ENCODE measurements around the gene KLK8. TPM values are rescaled to one million over a fixed set of nuclear protein-coding genes. Genes with fewer than 3 reads are reported as not detected.

Gene KLK8
- total and polyA plus RNA-seq, 2 donors (not counting 1 experiment from before 2014, with no cell fraction given): not detected

DNA sequence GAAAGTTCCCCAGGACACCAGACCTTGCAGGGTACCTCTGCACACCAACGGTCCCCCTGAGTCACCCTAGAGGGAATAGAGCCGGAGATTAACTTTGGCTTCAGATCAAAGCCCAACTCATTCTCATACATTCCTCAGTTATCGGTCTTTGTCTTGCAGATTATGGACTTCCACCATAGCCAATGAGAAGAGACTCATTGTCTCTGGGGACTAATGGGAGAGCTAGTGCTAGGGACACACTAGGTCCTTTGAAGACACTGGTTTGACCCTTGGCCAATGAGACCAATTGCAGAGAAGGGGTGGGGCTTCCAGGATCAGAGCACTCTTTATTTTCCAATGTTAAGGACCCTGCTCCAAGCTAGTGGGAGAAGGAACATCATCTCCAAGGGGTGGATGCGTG lies 23.8 kb downstream of the KLK8 start:
- WGBS (ENCODE audit: insufficient coverage): 80% methylated on average over 2 of the region's 4 CpGs
- intact Hi-C loops (cut with micrococcal nuclease): no loop called here
- no peak for DNase-seq
- Histone ChIP-seq H3K4me2 (replicated peaks; ENCODE audit: low read depth, low read length, poor library complexity, severe bottlenecking) (no peak overlapping the region), H3K27me3 (replicated peaks in 1 of 4; ENCODE audit: control extremely low read depth in 1 of 4, control insufficient read depth in 3 of 4, insufficient read depth in 4 of 4, low read length in 3 of 4) (peaks cover 0 to 16% (median 0%) of the 10 kb centered on the region in 4 experiments), H2AFZ (ENCODE audit: insufficient read depth, low read depth, low read length, poor library complexity, severe bottlenecking) (no peak overlapping the region), H3K9me3 (ENCODE audit: control extremely low read depth in 1 of 3, control insufficient read depth in 2 of 3, insufficient read depth in 1 of 3, low read length in 2 of 3) (peaks cover 0 to 2% (median 0%) of the 10 kb centered on the region in 3 donors), H3K4me3 (ENCODE audit: control extremely low read depth in 1 of 5, extremely low read depth in 1 of 5, insufficient read depth in 1 of 5, low read depth in 2 of 5, low read length in 4 of 5) (no peak overlapping the region), H3K36me3 (replicated peaks in 1 of 2; ENCODE audit: control extremely low read depth in 1 of 2, control insufficient read depth in 1 of 2, extremely low read depth in 1 of 2, insufficient read depth in 2 of 2, low read length in 1 of 2) (no peaks in the 10 kb centered on the region), H3K9ac (ENCODE audit: low read length) (no peak overlapping the region), H3K4me1 (ENCODE audit: control insufficient read depth in 2 of 2, insufficient read depth in 2 of 2, low read length in 2 of 2) (no peaks in the 10 kb centered on the region), H4K20me1 (ENCODE audit: control insufficient read depth, insufficient read depth, low read length, poor library complexity, severe bottlenecking) (no peaks in the 10 kb centered on the region), H3K27ac (ENCODE audit: low read length in 2 of 2) (no peak overlapping the region), H3K79me2 (ENCODE audit: control insufficient read depth, insufficient read depth, low read length) (no peaks in the 10 kb centered on the region)
- Mint-ChIP-seq H3K9me3 (ENCODE audit: insufficient read depth) (no peaks in the 10 kb centered on the region), H3K27me3 (peaks cover 65% of the 10 kb centered on the region), H3K4me1 (no peaks in the 10 kb centered on the region), H3K27ac (no peak overlapping the region), H3K4me3 (no peak overlapping the region)
- POLR2A ChIA-PET: no interaction called here
- CTCF ChIA-PET: no interaction called here
- no peak for ATAC-seq (ENCODE audit: low read depth)
- TF ChIP-seq, protein P1, sequence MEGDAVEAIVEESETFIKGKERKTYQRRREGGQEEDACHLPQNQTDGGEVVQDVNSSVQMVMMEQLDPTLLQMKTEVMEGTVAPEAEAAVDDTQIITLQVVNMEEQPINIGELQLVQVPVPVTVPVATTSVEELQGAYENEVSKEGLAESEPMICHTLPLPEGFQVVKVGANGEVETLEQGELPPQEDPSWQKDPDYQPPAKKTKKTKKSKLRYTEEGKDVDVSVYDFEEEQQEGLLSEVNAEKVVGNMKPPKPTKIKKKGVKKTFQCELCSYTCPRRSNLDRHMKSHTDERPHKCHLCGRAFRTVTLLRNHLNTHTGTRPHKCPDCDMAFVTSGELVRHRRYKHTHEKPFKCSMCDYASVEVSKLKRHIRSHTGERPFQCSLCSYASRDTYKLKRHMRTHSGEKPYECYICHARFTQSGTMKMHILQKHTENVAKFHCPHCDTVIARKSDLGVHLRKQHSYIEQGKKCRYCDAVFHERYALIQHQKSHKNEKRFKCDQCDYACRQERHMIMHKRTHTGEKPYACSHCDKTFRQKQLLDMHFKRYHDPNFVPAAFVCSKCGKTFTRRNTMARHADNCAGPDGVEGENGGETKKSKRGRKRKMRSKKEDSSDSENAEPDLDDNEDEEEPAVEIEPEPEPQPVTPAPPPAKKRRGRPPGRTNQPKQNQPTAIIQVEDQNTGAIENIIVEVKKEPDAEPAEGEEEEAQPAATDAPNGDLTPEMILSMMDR (IDR thresholded peaks at IDR 0.05): no peak
- no peak for TF ChIP-seq EZH2 (IDR thresholded peaks at IDR 0.05; ENCODE audit: borderline replicate concordance, insufficient read depth, low read depth, low read length, poor library complexity, severe bottlenecking)

DNA sequence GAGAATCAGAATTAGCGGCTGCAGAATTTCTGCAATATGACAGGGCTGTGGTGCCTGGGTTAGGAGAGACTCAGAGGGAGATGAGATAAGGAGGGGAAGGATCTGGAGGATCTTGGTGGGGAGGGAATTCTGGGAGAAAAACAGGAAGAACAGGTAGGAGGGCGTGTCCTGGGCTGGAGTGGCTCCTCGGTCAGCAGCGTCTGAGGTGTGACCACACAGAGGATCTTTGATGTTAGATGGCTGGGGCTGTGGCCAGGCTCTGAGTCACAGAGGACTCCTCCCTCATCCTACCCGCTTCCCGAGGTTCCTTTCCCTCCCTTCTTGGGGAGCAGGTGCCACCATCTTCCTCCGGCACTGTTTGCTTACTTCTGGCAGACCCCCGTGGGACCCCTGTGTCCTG lies 25.6 kb downstream of the KLK8 start:
- intact Hi-C loops (cut with micrococcal nuclease): no loop called here
- Histone ChIP-seq H2AFZ (ENCODE audit: insufficient read depth, low read depth, low read length, poor library complexity, severe bottlenecking) (no peak overlapping the region), H4K20me1 (ENCODE audit: control insufficient read depth, insufficient read depth, low read length, poor library complexity, severe bottlenecking) (no peaks in the 10 kb centered on the region), H3K4me2 (replicated peaks; ENCODE audit: low read depth, low read length, poor library complexity, severe bottlenecking) (no peak overlapping the region), H3K79me2 (ENCODE audit: control insufficient read depth, insufficient read depth, low read length) (no peaks in the 10 kb centered on the region), H3K4me3 (ENCODE audit: control extremely low read depth in 1 of 5, extremely low read depth in 1 of 5, insufficient read depth in 1 of 5, low read depth in 2 of 5, low read length in 4 of 5) (no peak overlapping the region), H3K27me3 (replicated peaks in 1 of 4; ENCODE audit: control extremely low read depth in 1 of 4, control insufficient read depth in 3 of 4, insufficient read depth in 4 of 4, low read length in 3 of 4) (peaks cover 0 to 16% (median 0%) of the 10 kb centered on the region in 4 experiments), H3K27ac (ENCODE audit: low read length in 2 of 2) (no peak overlapping the region), H3K9ac (ENCODE audit: low read length) (no peak overlapping the region), H3K36me3 (replicated peaks in 1 of 2; ENCODE audit: control extremely low read depth in 1 of 2, control insufficient read depth in 1 of 2, extremely low read depth in 1 of 2, insufficient read depth in 2 of 2, low read length in 1 of 2) (no peaks in the 10 kb centered on the region), H3K9me3 (ENCODE audit: control extremely low read depth in 1 of 3, control insufficient read depth in 2 of 3, insufficient read depth in 1 of 3, low read length in 2 of 3) (peaks cover 0 to 2% (median 0%) of the 10 kb centered on the region in 3 donors), H3K4me1 (ENCODE audit: control insufficient read depth in 2 of 2, insufficient read depth in 2 of 2, low read length in 2 of 2) (no peaks in the 10 kb centered on the region)
- Mint-ChIP-seq H3K4me3 (no peak overlapping the region), H3K9me3 (ENCODE audit: insufficient read depth) (no peaks in the 10 kb centered on the region), H3K27ac (no peak overlapping the region), H3K4me1 (no peaks in the 10 kb centered on the region), H3K27me3 (peaks cover 63% of the 10 kb centered on the region)
- TF ChIP-seq, protein P1 (IDR thresholded peaks at IDR 0.05): no peak
- TF ChIP-seq EZH2 (IDR thresholded peaks at IDR 0.05; ENCODE audit: borderline replicate concordance, insufficient read depth, low read depth, low read length, poor library complexity, severe bottlenecking): no peak
- CTCF ChIA-PET: no interaction called here
- POLR2A ChIA-PET: no interaction called here
- no peak for ATAC-seq (ENCODE audit: low read depth)
- DNase-seq: no peak
- 36% methylated on average over 5 of the region's 8 CpGs for WGBS (ENCODE audit: insufficient coverage)
